Spleen (tissue), 7 donors: ENCODE results near the gene LYL1.

Source experiments
- CTCF ChIP-seq, 11 experiments: fragments of 200-600 bp in 7 of 11; fragments of 450-650 bp in 4 of 11; sonication (generic) in 4 of 11; IDR thresholded peaks in 8 of 11; conservative IDR thresholded peaks in 3 of 11; 1 replicate in 7 of 11; 2 replicates in 4 of 11; pipeline versions ENCODE4 v1.4.0 to v1.8.0; 2016 to 2021; ENCODE audit warnings: antibody characterized with exemption in 11 of 11, inconsistent platforms in 4 of 11, mild to moderate bottlenecking in 1 of 11
- POLR2A ChIP-seq, 3 donors: fragments of 450-650 bp; IDR thresholded peaks; one replicate each; pipeline ENCODE4 v1.5.1; 2017; ENCODE audit warnings: antibody characterized with exemption in 3 of 3, mild to moderate bottlenecking in 1 of 3
- POLR2AphosphoS5 ChIP-seq, 3 donors: sonication (generic); formaldehyde crosslinking; IDR thresholded peaks; one replicate each; pipeline ENCODE4 v1.5.1; 2017; ENCODE audit warnings: antibody characterized with exemption in 3 of 3
- donor health status: DM: no; HTN: no; CAD: no; lungs with moderate emphysema.
- donor health status: DM: no; HTN: no; CAD: no.
- donor health status: DM: no; HTN: no; CAD: no.

GRCh38 chr19:13055213-13056051, 47.2 kb downstream of the LYL1 start:
- TF ChIP-seq POLR2A (IDR thresholded peaks at IDR 0.05) = no peak
- TF ChIP-seq CTCF (IDR thresholded peaks at IDR 0.05 in 8 of 11, conservative IDR thresholded peaks at IDR 0.05 in 3 of 11) = no peak
- peak in 2 of 3 donors; percentile 39 to 51 for TF ChIP-seq POLR2AphosphoS5 (IDR thresholded peaks at IDR 0.05)
